ENCODE data around the gene RASSF9. TPM values are rescaled to one million over a fixed set of nuclear protein-coding genes. Genes with fewer than 3 reads are reported as not detected.

Gene RASSF9
- 0.06 TPM in 1 of 2 replicates, not detected in the other for total RNA-seq (ENCODE audit: low replicate concordance)

DNA sequence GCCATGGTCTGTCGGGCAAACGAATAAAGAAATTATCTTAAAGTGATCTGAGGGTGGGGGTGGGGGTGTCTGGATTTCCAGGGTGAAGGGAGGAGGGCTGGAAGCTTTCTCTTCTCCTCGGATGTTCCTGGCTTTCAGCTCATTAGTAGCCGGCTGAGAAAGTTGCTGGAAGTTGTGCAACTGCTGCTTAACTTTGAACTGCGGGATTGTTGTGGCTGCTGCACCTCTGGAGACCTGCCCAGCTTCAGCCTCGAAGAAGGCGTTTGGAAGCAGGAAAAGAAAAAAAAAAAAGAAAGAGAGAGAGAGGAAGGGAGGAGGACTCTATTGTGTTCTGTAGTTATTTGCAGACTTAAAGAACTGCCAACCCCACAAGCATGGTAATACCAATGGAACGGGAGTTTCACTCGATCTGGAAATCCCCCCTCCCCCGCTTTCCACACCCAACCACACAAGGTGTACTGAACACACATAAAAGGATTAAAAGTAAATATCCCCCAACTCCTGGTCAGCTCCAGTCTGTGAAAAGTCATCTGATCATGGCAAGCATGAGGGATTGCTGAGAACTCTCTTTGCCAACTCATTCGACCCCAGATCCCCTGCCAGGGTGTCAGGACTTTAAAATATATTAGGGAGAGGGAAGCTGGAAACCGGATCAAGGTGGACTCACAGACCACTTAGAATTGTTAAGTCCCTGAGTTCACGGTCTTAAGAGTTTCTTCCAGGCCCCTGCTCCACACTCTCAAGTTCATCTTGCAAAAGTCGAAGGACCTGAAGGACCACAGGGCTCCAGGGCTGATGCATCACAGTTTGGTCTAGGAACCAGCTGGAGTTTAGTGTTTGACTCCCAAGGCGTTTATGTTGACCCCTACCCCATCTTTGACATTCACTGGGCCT lies at the start of gene RASSF9:
TSS of gene RASSF9 (minus strand) at position 213 of the 894 bp plus-strand sequence. CDS start at position 5, 208 bp downstream.
- no peaks in the 10 kb centered on the region for H3K36me3 ChIP-seq
- Mint-ChIP-seq H3K9me3 (no peaks in the 10 kb centered on the region), H3K36me3 (no peaks in the 10 kb centered on the region), H3K4me3 (peak within 1 kb of the TSS; percentile 44), H3K4me1 (peaks cover 11% of the 10 kb centered on the region), H3K27me3 (ENCODE audit: insufficient read depth, low read depth) (no peaks in the 10 kb centered on the region), H3K27ac (peak within 1 kb of the TSS; percentile 33)
- peak within 1 kb of the TSS; percentile 46 for H3K4me2 ChIP-seq
- DNase-seq (ENCODE audit: low spot score): peak; percentile 18
- no peak within 1 kb of the TSS for H3K4me3 ChIP-seq
- no peaks in the 10 kb centered on the region for H3F3A ChIP-seq (ENCODE audit: low read depth)
- TF ChIP-seq, protein P1, sequence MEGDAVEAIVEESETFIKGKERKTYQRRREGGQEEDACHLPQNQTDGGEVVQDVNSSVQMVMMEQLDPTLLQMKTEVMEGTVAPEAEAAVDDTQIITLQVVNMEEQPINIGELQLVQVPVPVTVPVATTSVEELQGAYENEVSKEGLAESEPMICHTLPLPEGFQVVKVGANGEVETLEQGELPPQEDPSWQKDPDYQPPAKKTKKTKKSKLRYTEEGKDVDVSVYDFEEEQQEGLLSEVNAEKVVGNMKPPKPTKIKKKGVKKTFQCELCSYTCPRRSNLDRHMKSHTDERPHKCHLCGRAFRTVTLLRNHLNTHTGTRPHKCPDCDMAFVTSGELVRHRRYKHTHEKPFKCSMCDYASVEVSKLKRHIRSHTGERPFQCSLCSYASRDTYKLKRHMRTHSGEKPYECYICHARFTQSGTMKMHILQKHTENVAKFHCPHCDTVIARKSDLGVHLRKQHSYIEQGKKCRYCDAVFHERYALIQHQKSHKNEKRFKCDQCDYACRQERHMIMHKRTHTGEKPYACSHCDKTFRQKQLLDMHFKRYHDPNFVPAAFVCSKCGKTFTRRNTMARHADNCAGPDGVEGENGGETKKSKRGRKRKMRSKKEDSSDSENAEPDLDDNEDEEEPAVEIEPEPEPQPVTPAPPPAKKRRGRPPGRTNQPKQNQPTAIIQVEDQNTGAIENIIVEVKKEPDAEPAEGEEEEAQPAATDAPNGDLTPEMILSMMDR (IDR thresholded peaks at IDR 0.05): no peak
- TF ChIP-seq EZH2phosphoT487 (IDR thresholded peaks at IDR 0.05) (no peak), EZH2 (IDR thresholded peaks at IDR 0.05) (no peak)
- no peak within 1 kb of the TSS for H3K27ac ChIP-seq
- H2AFZ ChIP-seq (replicated peaks): peak within 1 kb of the TSS; percentile 92
- no peak within 1 kb of the TSS for H3K9ac ChIP-seq
- H3K4me1 ChIP-seq: peaks cover 13% of the 10 kb centered on the region
- no peaks in the 10 kb centered on the region for H4K20me1 ChIP-seq (ENCODE audit: low read depth)
- no peaks in the 10 kb centered on the region for H3K9me3 ChIP-seq (ENCODE audit: low read depth)
- no peaks in the 10 kb centered on the region for H3K79me2 ChIP-seq (ENCODE audit: low read depth)
- no peaks in the 10 kb centered on the region for H3K27me3 ChIP-seq

DNA sequence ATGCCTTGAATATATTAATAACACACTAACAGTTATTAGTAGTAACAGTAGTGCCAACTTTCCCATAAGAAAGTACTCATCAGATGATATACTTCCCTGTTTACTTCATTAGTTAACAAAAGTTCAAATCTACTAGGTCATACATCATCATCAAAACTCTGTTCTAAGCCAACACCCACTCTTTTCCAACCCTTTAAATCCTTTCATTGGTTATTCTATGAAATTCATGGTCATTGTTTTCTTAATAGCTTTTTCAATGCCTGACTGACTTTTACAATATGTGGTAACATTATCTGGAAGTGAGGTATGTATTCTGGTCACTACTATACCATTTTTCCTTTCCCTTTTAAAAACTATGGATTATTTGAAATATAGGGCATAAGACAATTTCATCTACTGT lies 47.6 kb upstream of the RASSF9 start:
- TF ChIP-seq EZH2 (IDR thresholded peaks at IDR 0.05): no peak
- TF ChIP-seq, protein P1 (IDR thresholded peaks at IDR 0.05): no peak
- no peak for TF ChIP-seq EZH2phosphoT487 (IDR thresholded peaks at IDR 0.05)
- H3K4me1 Mint-ChIP-seq: no peaks in the 10 kb centered on the region
- Histone ChIP-seq H3K4me2 (no peak overlapping the region), H3K36me3 (no peaks in the 10 kb centered on the region), H3K27ac (no peak overlapping the region), H3K79me2 (ENCODE audit: low read depth) (no peaks in the 10 kb centered on the region), H3K9me3 (ENCODE audit: low read depth) (no peaks in the 10 kb centered on the region), H2AFZ (replicated peaks) (no peak overlapping the region), H3F3A (ENCODE audit: low read depth) (peaks cover under 1% of the 10 kb centered on the region), H3K4me1 (no peaks in the 10 kb centered on the region), H3K9ac (no peak overlapping the region), H4K20me1 (ENCODE audit: low read depth) (no peaks in the 10 kb centered on the region), H3K27me3 (no peaks in the 10 kb centered on the region), H3K4me3 (no peak overlapping the region)
- no peak overlapping the region for H3K4me3 Mint-ChIP-seq
- H3K9me3 Mint-ChIP-seq: no peaks in the 10 kb centered on the region
- H3K27ac Mint-ChIP-seq: no peak overlapping the region
- no peak for DNase-seq (ENCODE audit: low spot score)
- H3K27me3 Mint-ChIP-seq (ENCODE audit: insufficient read depth, low read depth): no peaks in the 10 kb centered on the region
- H3K36me3 Mint-ChIP-seq: no peaks in the 10 kb centered on the region

DNA sequence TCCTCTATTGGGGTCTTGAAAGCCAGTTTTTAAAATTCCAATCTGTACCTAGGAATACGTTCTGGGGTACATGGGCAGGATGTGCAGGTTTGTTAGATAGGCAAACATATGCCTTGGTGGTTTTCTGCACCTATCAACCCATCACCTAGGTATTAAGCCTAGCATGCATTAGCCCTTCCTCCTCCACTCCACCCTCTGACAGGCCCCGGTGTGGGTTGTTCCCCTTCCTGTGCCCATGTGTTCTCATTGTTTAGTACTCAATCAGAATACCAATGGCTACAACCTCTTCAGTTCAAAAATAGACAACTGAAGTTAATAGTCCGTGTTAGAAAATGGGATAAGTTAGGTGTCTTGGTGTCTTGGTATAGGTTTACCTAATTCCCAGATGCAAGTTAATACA lies 41.2 kb upstream of the RASSF9 start:
- no peak for TF ChIP-seq EZH2phosphoT487 (IDR thresholded peaks at IDR 0.05)
- TF ChIP-seq, protein P1 (IDR thresholded peaks at IDR 0.05): no peak
- no peak for TF ChIP-seq EZH2 (IDR thresholded peaks at IDR 0.05)
- Mint-ChIP-seq H3K9me3 (no peaks in the 10 kb centered on the region), H3K4me1 (peaks cover 6% of the 10 kb centered on the region), H3K27ac (no peak overlapping the region), H3K27me3 (ENCODE audit: insufficient read depth, low read depth) (no peaks in the 10 kb centered on the region), H3K4me3 (no peak overlapping the region), H3K36me3 (no peaks in the 10 kb centered on the region)
- H3K4me2 ChIP-seq: no peak overlapping the region
- H2AFZ ChIP-seq (replicated peaks): no peak overlapping the region
- peaks cover 6% of the 10 kb centered on the region for H3F3A ChIP-seq (ENCODE audit: low read depth)
- H3K27ac ChIP-seq: no peak overlapping the region
- no peaks in the 10 kb centered on the region for H3K79me2 ChIP-seq (ENCODE audit: low read depth)
- H3K4me1 ChIP-seq: peaks cover 6% of the 10 kb centered on the region
- H3K4me3 ChIP-seq: no peak overlapping the region
- no peaks in the 10 kb centered on the region for H3K27me3 ChIP-seq
- H3K36me3 ChIP-seq: no peaks in the 10 kb centered on the region
- H4K20me1 ChIP-seq (ENCODE audit: low read depth): no peaks in the 10 kb centered on the region
- no peaks in the 10 kb centered on the region for H3K9me3 ChIP-seq (ENCODE audit: low read depth)
- no peak overlapping the region for H3K9ac ChIP-seq
- no peak for DNase-seq (ENCODE audit: low spot score)
